Smooth muscle cell (in vitro differentiated cells): ENCODE measurements around the gene YAF2. TPM values are rescaled to one million over a fixed set of nuclear protein-coding genes. Genes with fewer than 3 reads are reported as not detected.

Experiments used
- DNase-seq: peaks from one replicate; lab custom pipeline; 2025; ENCODE audit not compliant: unreplicated experiment; lab: John Stamatoyannopoulos, UW
- H2AFZ ChIP-seq: fragments of 200-600 bp; sonication (generic); 2 replicates; pipeline ENCODE4 v1.6.0; 2016; ENCODE audit warnings: antibody characterized with exemption, low read depth, mild to moderate bottlenecking
- H3F3A ChIP-seq: fragments of 200-600 bp; sonication (generic); 2 replicates; pipeline ENCODE4 v1.6.0; 2017; ENCODE audit warnings: antibody characterized with exemption, low read depth
- H3K27ac ChIP-seq: fragments of 200-600 bp; sonication (generic); 2 replicates; pipeline ENCODE4 v1.5.1; 2016; ENCODE audit warnings: low read depth, mild to moderate bottlenecking
- H3K27me3 ChIP-seq: fragments of 200-600 bp; sonication (generic); 2 replicates; pipeline ENCODE4 v1.6.1; 2016; ENCODE audit warnings: low read depth, mild to moderate bottlenecking
- H3K36me3 ChIP-seq: fragments of 200-600 bp; sonication (generic); 2 replicates; pipeline ENCODE4 v1.5.1; 2016; ENCODE audit warnings: low read depth
- H3K4me1 ChIP-seq: fragments of 200-600 bp; sonication (generic); 2 replicates; pipeline ENCODE4 v1.5.1; 2016; ENCODE audit warnings: low read depth
- H3K4me2 ChIP-seq: fragments of 200-600 bp; sonication (generic); 2 replicates; pipeline ENCODE4 v1.6.0; 2016; ENCODE audit warnings: mild to moderate bottlenecking
- H3K4me3 ChIP-seq: fragments of 200-600 bp; sonication (generic); 2 replicates; pipeline ENCODE4 v1.5.1; 2016; ENCODE audit warnings: mild to moderate bottlenecking
- H3K79me2 ChIP-seq: fragments of 200-600 bp; sonication (generic); 2 replicates; pipeline ENCODE4 v1.6.0; 2016; ENCODE audit warnings: low read depth, mild to moderate bottlenecking
- H3K9ac ChIP-seq: fragments of 200-600 bp; sonication (generic); 2 replicates; pipeline ENCODE4 v1.6.0; 2016; ENCODE audit warnings: low read depth
- H3K9me3 ChIP-seq: fragments of 200-600 bp; sonication (generic); replicated peaks from 2 replicates; pipeline ENCODE4 v1.5.1; 2016; ENCODE audit warnings: low read depth
- H4K20me1 ChIP-seq: fragments of 200-600 bp; sonication (generic); 2 replicates; pipeline ENCODE4 v1.6.0; 2016; ENCODE audit warnings: low read depth
- WGBS: methylation state at CpG from one replicate; pipeline ENCODE4 v1.1.7; 2016; ENCODE audit warnings: low lambda C conversion rate; 5-methylcytosine and 5-hydroxymethylcytosine counted together
- polyA plus RNA-seq: library from polyadenylated mRNA; unstranded; fragments of >200 nt; fragmentation: Nextera tagmentation; extraction: Ambion mirVana; gene quantifications from 2 replicates; pipeline ENCODE4 v1.2.1, GENCODE V29; 2016
- total RNA-seq: library from RNA; depleted of rRNA; stranded (reverse); fragments of >200 nt; gene quantifications from 2 replicates; pipeline ENCODE4 v1.2.3, GENCODE V29; 2014
- TF ChIP-seq, protein P1 (sequence below): fragments of 200-600 bp; sonication (generic); IDR thresholded peaks from 2 replicates; pipeline ENCODE4 v1.5.1; 2017; ENCODE audit warnings: borderline replicate concordance, mild to moderate bottlenecking, antibody characterized with exemption; ENCODE audit not compliant: insufficient read depth, poor library complexity, severe bottlenecking

Gene YAF2
- total and polyA plus RNA-seq, 2 experiments from 2014 or later = 21.1 to 25.0 TPM

DNA sequence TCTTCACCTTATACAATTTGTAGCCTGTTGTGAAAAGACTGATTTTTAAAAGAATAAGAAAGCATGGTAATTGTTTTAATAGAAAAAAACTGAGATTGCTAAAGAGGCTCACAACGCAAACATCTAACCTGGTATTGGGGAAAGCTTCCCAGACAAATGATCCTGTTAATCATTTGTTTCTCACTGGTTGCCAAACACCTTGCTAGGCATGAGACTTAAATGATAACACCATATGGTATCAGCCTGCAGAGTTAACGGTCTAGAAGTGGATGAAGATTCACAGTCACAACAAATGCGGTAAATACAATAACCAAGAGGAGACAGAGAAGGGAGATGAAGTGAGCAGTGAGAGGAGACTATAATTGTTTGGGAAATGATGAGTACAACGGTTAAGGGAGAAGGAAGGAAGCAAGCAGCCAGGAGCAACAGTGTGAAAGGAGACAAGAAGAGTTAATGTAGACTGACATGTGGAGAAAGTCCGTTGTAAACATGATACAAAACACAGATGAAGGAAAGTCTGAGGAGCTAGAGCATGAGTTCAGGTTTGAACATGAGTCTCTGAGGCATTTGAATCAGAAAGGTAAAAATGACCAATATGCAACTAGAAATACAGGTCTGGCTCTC is 113.2 kb downstream of the YAF2 start:
- TF ChIP-seq, protein P1, sequence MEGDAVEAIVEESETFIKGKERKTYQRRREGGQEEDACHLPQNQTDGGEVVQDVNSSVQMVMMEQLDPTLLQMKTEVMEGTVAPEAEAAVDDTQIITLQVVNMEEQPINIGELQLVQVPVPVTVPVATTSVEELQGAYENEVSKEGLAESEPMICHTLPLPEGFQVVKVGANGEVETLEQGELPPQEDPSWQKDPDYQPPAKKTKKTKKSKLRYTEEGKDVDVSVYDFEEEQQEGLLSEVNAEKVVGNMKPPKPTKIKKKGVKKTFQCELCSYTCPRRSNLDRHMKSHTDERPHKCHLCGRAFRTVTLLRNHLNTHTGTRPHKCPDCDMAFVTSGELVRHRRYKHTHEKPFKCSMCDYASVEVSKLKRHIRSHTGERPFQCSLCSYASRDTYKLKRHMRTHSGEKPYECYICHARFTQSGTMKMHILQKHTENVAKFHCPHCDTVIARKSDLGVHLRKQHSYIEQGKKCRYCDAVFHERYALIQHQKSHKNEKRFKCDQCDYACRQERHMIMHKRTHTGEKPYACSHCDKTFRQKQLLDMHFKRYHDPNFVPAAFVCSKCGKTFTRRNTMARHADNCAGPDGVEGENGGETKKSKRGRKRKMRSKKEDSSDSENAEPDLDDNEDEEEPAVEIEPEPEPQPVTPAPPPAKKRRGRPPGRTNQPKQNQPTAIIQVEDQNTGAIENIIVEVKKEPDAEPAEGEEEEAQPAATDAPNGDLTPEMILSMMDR = no peak
- no peak overlapping the region for H3K4me2 ChIP-seq
- no peaks in the 10 kb centered on the region for H3K4me1 ChIP-seq
- H4K20me1 ChIP-seq = peaks cover 30% of the 10 kb centered on the region
- WGBS = 38% methylated on average over 5 of the region's 5 CpGs
- H3K9me3 ChIP-seq = no peaks in the 10 kb centered on the region
- no peak overlapping the region for H3K9ac ChIP-seq
- H3K4me3 ChIP-seq = no peak overlapping the region
- no peak overlapping the region for H3K27ac ChIP-seq
- peaks cover 66% of the 10 kb centered on the region for H3K79me2 ChIP-seq
- H2AFZ ChIP-seq = no peak overlapping the region
- H3K36me3 ChIP-seq = no peaks in the 10 kb centered on the region
- H3F3A ChIP-seq = no peaks in the 10 kb centered on the region
- no peaks in the 10 kb centered on the region for H3K27me3 ChIP-seq
- DNase-seq = no peak

DNA sequence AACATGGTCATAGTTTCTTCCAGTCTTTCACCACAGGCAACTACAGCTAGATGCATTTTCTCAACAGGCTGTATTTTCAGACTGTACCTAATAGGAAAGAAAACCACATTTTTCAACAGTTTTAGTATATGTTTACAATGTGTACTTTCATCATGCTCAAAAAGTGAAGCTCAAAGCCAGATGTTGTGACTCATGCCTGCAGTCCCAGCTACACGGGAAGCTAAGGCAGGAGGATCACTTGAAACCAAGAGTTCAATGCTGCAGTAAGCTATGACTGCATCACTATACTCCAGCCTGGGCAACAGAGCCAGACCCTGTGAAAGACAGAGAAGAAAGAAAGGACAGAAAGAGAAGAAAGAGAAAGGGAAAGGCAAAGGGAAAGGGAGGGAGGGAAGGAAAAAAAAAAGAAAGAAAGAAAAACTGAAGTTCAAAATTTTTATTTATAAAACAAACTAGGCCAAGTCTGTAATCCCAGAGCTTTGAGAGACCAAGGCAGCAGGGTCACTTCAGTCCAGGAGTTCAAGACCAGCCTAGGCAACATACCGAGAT is 118.9 kb downstream of the YAF2 start:
- DNase-seq = no peak

GRCh38 chr12:42118136-42118879 is 119.7 kb downstream of the YAF2 start:
- no peaks in the 10 kb centered on the region for H3K4me1 ChIP-seq
- DNase-seq = no peak
- H3K36me3 ChIP-seq = no peaks in the 10 kb centered on the region
- no peaks in the 10 kb centered on the region for H3K9me3 ChIP-seq
- WGBS = 71% methylated on average over 5 of the region's 5 CpGs
- H3K4me2 ChIP-seq = peak overlapping the region; percentile 37
- TF ChIP-seq, protein P1 = no peak
- H3K79me2 ChIP-seq = peaks cover 20% of the 10 kb centered on the region
- no peaks in the 10 kb centered on the region for H3K27me3 ChIP-seq
- peak overlapping the region; percentile 44 for H3K9ac ChIP-seq
- H3K4me3 ChIP-seq = no peak overlapping the region
- H4K20me1 ChIP-seq = no peaks in the 10 kb centered on the region
- no peak overlapping the region for H2AFZ ChIP-seq
- H3K27ac ChIP-seq = peak overlapping the region; percentile 83
- peaks cover 17% of the 10 kb centered on the region for H3F3A ChIP-seq

More for the DNA sequence above, 118.9 kb downstream of the YAF2 start:
- peak overlapping the region; percentile 83 for H3K27ac ChIP-seq
- H2AFZ ChIP-seq = no peak overlapping the region
- H3F3A ChIP-seq = peaks cover 17% of the 10 kb centered on the region
- no peaks in the 10 kb centered on the region for H3K27me3 ChIP-seq
- H3K9me3 ChIP-seq = no peaks in the 10 kb centered on the region
- H3K4me3 ChIP-seq = no peak overlapping the region
- H3K79me2 ChIP-seq = peaks cover 28% of the 10 kb centered on the region
- H3K36me3 ChIP-seq = no peaks in the 10 kb centered on the region
- no peaks in the 10 kb centered on the region for H3K4me1 ChIP-seq
- H3K4me2 ChIP-seq = peak overlapping the region; percentile 37
- H3K9ac ChIP-seq = no peak overlapping the region
- TF ChIP-seq, protein P1 = no peak
- 49% methylated on average over 2 of the region's 2 CpGs for WGBS
- no peaks in the 10 kb centered on the region for H4K20me1 ChIP-seq
